Adrenal gland (tissue), 12 donors: ENCODE measurements around the gene CACNA1C. TPM values are rescaled to one million over a fixed set of nuclear protein-coding genes. Genes with fewer than 3 reads are reported as not detected.

Source experiments
- DNase-seq, 7 donors: peaks; one replicate each; pipeline ENCODE4 v3.0.0-alpha.2; 2019 to 2020
- H3K27ac ChIP-seq, 5 donors: fragments of 200-600 bp; sonication (generic) in 4 of 5; 1 replicate in 3 of 5; 2 replicates in 2 of 5; pipeline versions ENCODE4 v1.5.1 to v1.8.0; 2016 to 2020; ENCODE audit warnings: mild to moderate bottlenecking in 1 of 5
- H3K27me3 ChIP-seq: fragments of 200-600 bp; 2 replicates; pipeline ENCODE4 v1.8.0; 2021
- H3K36me3 ChIP-seq, 2 donors: fragments of 200-600 bp; replicated peaks in 1 of 2; 1 replicate in 1 of 2; 2 replicates in 1 of 2; pipeline versions ENCODE4 v1.5.1 to v1.8.0; 2018 to 2022
- H3K4me1 ChIP-seq, 2 donors: fragments of 200-600 bp; replicated peaks in 1 of 2; 1 replicate in 1 of 2; 2 replicates in 1 of 2; pipeline versions ENCODE4 v1.5.1 to v1.8.0; 2018 to 2021
- H3K4me3 ChIP-seq, 4 donors: fragments of 200-600 bp; sonication (generic) in 3 of 4; one replicate each; pipeline ENCODE4 v1.5.1; 2016 to 2018
- H3K9me3 ChIP-seq, 3 donors: fragments of 200-600 bp; sonication (generic) in 1 of 3; replicated peaks in 1 of 3; 1 replicate in 2 of 3; 2 replicates in 1 of 3; pipeline versions ENCODE4 v1.5.1 to v1.8.0; 2016 to 2021
- POLR2A ChIP-seq, 2 donors: fragments of 450-650 bp; IDR thresholded peaks; one replicate each; pipeline ENCODE4 v1.6.1; 2017; ENCODE audit warnings: antibody characterized with exemption in 2 of 2, mild to moderate bottlenecking in 2 of 2, moderate library complexity in 1 of 2
- WGBS, 4 donors: extraction: QIAGEN DNeasy Blood & Tissue Kit in 2 of 4; methylation state at CpG; one replicate each; pipeline versions ENCODE4 v1.1.5 to v1.1.7; 2013 to 2017; 5-methylcytosine and 5-hydroxymethylcytosine counted together
- intact Hi-C, 2 donors: fragments of 100-400 bp; cut with DNase I; formaldehyde crosslinking; loops; one replicate each; pipeline versions ENCODE4 v1.14.1 to v1.15.0; 2022 to 2023
- polyA plus RNA-seq, 3 donors: library from polyadenylated mRNA; stranded (reverse); fragments of 200-250 nt in 2 of 3; fragments of 350-450 nt in 1 of 3; fragmentation: Illumina TruSeq in 1 of 3; extraction: RNeasy Lipid Tissue Mini Kit (QIAGEN cat#74804) in 1 of 3; gene quantifications; one replicate each; pipeline ENCODE4 v1.2.3, GENCODE V29; 2013 to 2014
- total RNA-seq, 9 donors: library from RNA; depleted of rRNA in 4 of 9; stranded (reverse); fragments of >200 nt in 4 of 9; fragments of 120-200 nt in 1 of 9; fragmentation: NEBNext Ultra II Directional in 1 of 9; extraction: Animal tissue kit (Norgen Biotek cat#: 25700) in 1 of 9; gene quantifications; one replicate each; pipeline versions ENCODE4 v1.1.0 to v1.2.4, GENCODE V29; 2013 to 2023
- TF ChIP-seq, protein P1 (sequence below), 6 experiments: fragments of 450-650 bp in 4 of 6; fragments of 200-600 bp in 2 of 6; sonication (generic) in 1 of 6; IDR thresholded peaks; 1 replicate in 5 of 6; 2 replicates in 1 of 6; pipeline versions ENCODE4 v1.5.1 to v1.8.0; 2016 to 2021; ENCODE audit warnings: antibody characterized with exemption in 6 of 6, mild to moderate bottlenecking in 2 of 6, moderate library complexity in 1 of 6
- donor health status: healthy with polysubstance abuse.
- donor health status: Bipolar disorder and iron deficiency.
- donor health status: DM: yes; HTN: yes; CAD: no.
- donor health status: DM: no; HTN: no; CAD: no.
- donor health status: DM: no; HTN: no; CAD: no.
- donor health status: DM: yes; HTN: yes; CAD: no.

The CACNA1C gene
- total and polyA plus RNA-seq, 12 donors: 1.4 to 5.8 (median 3.5) TPM

- H3K27me3 ChIP-seq: no peaks in the 10 kb centered on the region
- no peak for DNase-seq
- intact Hi-C loops: no loop called here
- no peak for TF ChIP-seq POLR2A (IDR thresholded peaks at IDR 0.05)
- TF ChIP-seq, protein P1, sequence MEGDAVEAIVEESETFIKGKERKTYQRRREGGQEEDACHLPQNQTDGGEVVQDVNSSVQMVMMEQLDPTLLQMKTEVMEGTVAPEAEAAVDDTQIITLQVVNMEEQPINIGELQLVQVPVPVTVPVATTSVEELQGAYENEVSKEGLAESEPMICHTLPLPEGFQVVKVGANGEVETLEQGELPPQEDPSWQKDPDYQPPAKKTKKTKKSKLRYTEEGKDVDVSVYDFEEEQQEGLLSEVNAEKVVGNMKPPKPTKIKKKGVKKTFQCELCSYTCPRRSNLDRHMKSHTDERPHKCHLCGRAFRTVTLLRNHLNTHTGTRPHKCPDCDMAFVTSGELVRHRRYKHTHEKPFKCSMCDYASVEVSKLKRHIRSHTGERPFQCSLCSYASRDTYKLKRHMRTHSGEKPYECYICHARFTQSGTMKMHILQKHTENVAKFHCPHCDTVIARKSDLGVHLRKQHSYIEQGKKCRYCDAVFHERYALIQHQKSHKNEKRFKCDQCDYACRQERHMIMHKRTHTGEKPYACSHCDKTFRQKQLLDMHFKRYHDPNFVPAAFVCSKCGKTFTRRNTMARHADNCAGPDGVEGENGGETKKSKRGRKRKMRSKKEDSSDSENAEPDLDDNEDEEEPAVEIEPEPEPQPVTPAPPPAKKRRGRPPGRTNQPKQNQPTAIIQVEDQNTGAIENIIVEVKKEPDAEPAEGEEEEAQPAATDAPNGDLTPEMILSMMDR (IDR thresholded peaks at IDR 0.05): no peak
- H3K36me3 ChIP-seq: no peaks in the 10 kb centered on the region
- no peaks in the 10 kb centered on the region for H3K9me3 ChIP-seq
- H3K27ac ChIP-seq: no peak overlapping the region
- no peaks in the 10 kb centered on the region for H3K4me1 ChIP-seq
- WGBS, 4 donors: 83 to 93% (median 86%) methylated on average over 6 to 7 of the region's 7 CpGs
- H3K4me3 ChIP-seq: no peak overlapping the region
These were observed 259.4 kb downstream of the CACNA1C start for GRCh38 chr12:2312175-2312574.

DNA sequence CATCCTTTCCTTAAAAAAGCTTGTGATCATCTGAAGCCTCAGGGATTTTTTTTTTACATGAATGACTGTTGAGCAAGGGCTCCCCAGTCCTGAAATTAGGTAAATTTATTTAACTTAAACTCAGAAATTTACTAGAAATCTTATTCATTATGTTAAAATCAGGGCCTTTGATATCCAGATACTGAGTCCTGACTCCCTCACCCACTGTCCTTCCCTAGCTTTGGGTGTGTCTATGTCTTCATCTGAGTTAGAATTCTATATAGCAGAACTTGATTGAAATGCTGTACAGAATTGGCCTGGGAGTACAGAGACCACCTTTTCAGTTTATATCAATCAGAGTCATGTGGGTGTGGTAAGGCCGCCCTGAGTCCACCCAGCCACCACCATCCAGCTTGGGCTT is 260.0 kb downstream of the CACNA1C start:
- no peak overlapping the region for H3K27ac ChIP-seq
- H3K4me3 ChIP-seq: no peak overlapping the region
- WGBS, 4 donors: 90 to 100% (median 96%) methylated on average over 1 of the region's 1 CpG
- no peaks in the 10 kb centered on the region for H3K4me1 ChIP-seq
- no peak for DNase-seq
- no peaks in the 10 kb centered on the region for H3K36me3 ChIP-seq
- intact Hi-C loops: no loop called here
- TF ChIP-seq POLR2A (IDR thresholded peaks at IDR 0.05): no peak
- TF ChIP-seq, protein P1 (IDR thresholded peaks at IDR 0.05): no peak
- no peaks in the 10 kb centered on the region for H3K9me3 ChIP-seq
- no peaks in the 10 kb centered on the region for H3K27me3 ChIP-seq

GRCh38 chr12:2314492-2314891 is 261.7 kb downstream of the CACNA1C start:
- TF ChIP-seq, protein P1 (IDR thresholded peaks at IDR 0.05): no peak
- no peak for TF ChIP-seq POLR2A (IDR thresholded peaks at IDR 0.05)
- Histone ChIP-seq H3K9me3 (no peaks in the 10 kb centered on the region), H3K4me1 (no peaks in the 10 kb centered on the region), H3K36me3 (no peaks in the 10 kb centered on the region), H3K4me3 (no peak overlapping the region), H3K27ac (no peak overlapping the region), H3K27me3 (no peaks in the 10 kb centered on the region)
- DNase-seq: no peak
- intact Hi-C loops: no loop called here
- 46 to 98% (median 84%) methylated on average over 2 of the region's 2 CpGs for WGBS, 4 donors

DNA sequence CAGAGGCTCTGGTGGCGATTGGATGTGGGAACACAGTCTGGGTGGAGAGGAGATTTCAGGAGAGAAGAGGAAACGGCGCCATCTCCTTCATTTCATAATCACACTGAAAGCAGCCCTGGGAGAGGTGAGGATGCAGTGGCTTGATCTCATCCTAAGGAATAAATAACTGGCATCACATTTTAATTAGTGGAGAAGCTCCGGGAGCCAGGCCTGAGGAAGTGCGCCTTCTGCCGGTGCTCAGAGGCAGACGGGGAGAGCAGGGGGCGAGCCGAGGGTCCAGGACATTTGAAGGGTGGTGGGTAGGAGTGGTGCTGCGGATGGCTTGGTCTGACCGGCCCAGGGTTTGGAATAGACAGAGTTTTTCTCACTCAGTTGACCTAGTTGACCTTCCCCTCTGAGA is 265.0 kb downstream of the CACNA1C start:
- Histone ChIP-seq H3K4me1 (no peaks in the 10 kb centered on the region), H3K36me3 (no peaks in the 10 kb centered on the region), H3K27ac (no peak overlapping the region), H3K9me3 (no peaks in the 10 kb centered on the region), H3K27me3 (no peaks in the 10 kb centered on the region), H3K4me3 (no peak overlapping the region)
- intact Hi-C loops: no loop called here
- DNase-seq: no peak
- TF ChIP-seq POLR2A (IDR thresholded peaks at IDR 0.05): no peak
- TF ChIP-seq, protein P1 (IDR thresholded peaks at IDR 0.05): no peak
- WGBS, 4 donors: 78 to 87% (median 82%) methylated on average over 11 of the region's 11 CpGs
